SU-DHL-6 (cell line): Measurements from ENCODE around the gene NPAS3.

ENCODE experiments used
- EZH2phosphoT487 ChIP-seq: fragments of 200-600 bp; sonication (generic), shearing (Covaris generic); conservative IDR thresholded peaks from 2 replicates; pipeline ENCODE4 v1.6.1; 2018; ENCODE audit warnings: mild to moderate bottlenecking, antibody characterized with exemption, low read length, moderate library complexity, mixed read lengths
- TF ChIP-seq, protein P1 (sequence below): fragments of 200-600 bp; sonication (generic); IDR thresholded peaks from one replicate; pipeline ENCODE4 v1.5.1; 2017; ENCODE audit warnings: antibody characterized with exemption, mild to moderate bottlenecking, low read length, moderate library complexity; ENCODE audit not compliant: insufficient read depth, poor library complexity, severe bottlenecking

GRCh38 chr14:33676135-33676566 lies 737.5 kb downstream of the NPAS3 start:
- TF ChIP-seq, protein P1, sequence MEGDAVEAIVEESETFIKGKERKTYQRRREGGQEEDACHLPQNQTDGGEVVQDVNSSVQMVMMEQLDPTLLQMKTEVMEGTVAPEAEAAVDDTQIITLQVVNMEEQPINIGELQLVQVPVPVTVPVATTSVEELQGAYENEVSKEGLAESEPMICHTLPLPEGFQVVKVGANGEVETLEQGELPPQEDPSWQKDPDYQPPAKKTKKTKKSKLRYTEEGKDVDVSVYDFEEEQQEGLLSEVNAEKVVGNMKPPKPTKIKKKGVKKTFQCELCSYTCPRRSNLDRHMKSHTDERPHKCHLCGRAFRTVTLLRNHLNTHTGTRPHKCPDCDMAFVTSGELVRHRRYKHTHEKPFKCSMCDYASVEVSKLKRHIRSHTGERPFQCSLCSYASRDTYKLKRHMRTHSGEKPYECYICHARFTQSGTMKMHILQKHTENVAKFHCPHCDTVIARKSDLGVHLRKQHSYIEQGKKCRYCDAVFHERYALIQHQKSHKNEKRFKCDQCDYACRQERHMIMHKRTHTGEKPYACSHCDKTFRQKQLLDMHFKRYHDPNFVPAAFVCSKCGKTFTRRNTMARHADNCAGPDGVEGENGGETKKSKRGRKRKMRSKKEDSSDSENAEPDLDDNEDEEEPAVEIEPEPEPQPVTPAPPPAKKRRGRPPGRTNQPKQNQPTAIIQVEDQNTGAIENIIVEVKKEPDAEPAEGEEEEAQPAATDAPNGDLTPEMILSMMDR, result no peak
- no peak for TF ChIP-seq EZH2phosphoT487
